Activated T-helper 2 cell treated with anti-CD3 and anti-CD28 coated beads, Interferon-gamma antibody, Interleukin-2, Interleukin-4, amounts not matched to agents 10 μg/mL and 5 μg/mL and 100 μg/mL, durations not matched to agents 14 hours and 24 hours and 36 hours (primary cell): ENCODE measurements around the gene ALDH1B1. TPM values are rescaled to one million over a fixed set of nuclear protein-coding genes. Genes with fewer than 3 reads are reported as not detected.

Source experiments
- DNase-seq: peaks from one replicate; pipeline ENCODE4 v3.0.0; 2021; ENCODE audit warnings: low spot score
- H3K27ac Mint-ChIP-seq: one replicate; pipeline ENCODE4 v1.8.0; 2021; ENCODE audit warnings: mixed read lengths
- H3K27me3 Mint-ChIP-seq: one replicate; pipeline ENCODE4 v1.8.0; 2021; ENCODE audit warnings: low read depth, mixed read lengths
- H3K36me3 Mint-ChIP-seq: one replicate; pipeline ENCODE4 v1.8.0; 2021; ENCODE audit warnings: low read depth, mixed read lengths
- H3K4me1 Mint-ChIP-seq: one replicate; pipeline ENCODE4 v1.8.0; 2021; ENCODE audit warnings: low read depth, mixed read lengths
- H3K4me3 Mint-ChIP-seq: one replicate; pipeline ENCODE4 v1.8.0; 2021; ENCODE audit warnings: low read depth, mild to moderate bottlenecking, moderate library complexity, mixed read lengths
- H3K9me3 Mint-ChIP-seq: one replicate; pipeline ENCODE4 v1.8.0; 2021; ENCODE audit warnings: mixed read lengths
- intact Hi-C: fragments of 100-400 bp; cut with micrococcal nuclease; formaldehyde crosslinking; loops from one replicate; pipeline ENCODE4 v1.15.1; 2023
- total RNA-seq: library from RNA; stranded (reverse); gene quantifications from 2 replicates; pipeline ENCODE4 v1.2.3, GENCODE V29; 2022

The ALDH1B1 gene
- total RNA-seq, 1 donor from 2014 or later, result 39.3 TPM

DNA sequence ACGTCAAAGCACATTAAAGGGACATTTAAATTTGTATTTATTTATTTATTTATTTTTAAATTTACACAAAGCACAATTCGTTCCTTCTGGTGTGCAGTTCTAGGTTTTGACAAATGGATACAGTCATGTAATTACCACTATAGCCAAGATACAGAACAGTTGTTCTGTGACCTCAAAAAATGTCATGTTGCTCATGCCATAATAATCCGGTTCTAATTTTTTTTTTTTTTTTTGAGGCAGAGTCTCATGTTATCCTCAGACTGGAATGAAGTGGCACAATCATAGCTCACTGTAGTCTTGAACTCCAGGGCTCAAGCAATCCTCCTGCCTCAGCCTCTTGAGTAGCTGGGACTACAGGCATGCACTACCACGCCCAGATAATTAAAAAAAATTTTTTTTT is 24.0 kb downstream of the ALDH1B1 start:
- no peak overlapping the region for H3K27ac Mint-ChIP-seq
- no peaks in the 10 kb centered on the region for H3K36me3 Mint-ChIP-seq
- H3K4me3 Mint-ChIP-seq, result no peak overlapping the region
- peaks cover 4% of the 10 kb centered on the region for H3K27me3 Mint-ChIP-seq
- H3K4me1 Mint-ChIP-seq, result no peaks in the 10 kb centered on the region
- no peak for DNase-seq
- intact Hi-C loops, result no loop called here
- no peaks in the 10 kb centered on the region for H3K9me3 Mint-ChIP-seq

DNA sequence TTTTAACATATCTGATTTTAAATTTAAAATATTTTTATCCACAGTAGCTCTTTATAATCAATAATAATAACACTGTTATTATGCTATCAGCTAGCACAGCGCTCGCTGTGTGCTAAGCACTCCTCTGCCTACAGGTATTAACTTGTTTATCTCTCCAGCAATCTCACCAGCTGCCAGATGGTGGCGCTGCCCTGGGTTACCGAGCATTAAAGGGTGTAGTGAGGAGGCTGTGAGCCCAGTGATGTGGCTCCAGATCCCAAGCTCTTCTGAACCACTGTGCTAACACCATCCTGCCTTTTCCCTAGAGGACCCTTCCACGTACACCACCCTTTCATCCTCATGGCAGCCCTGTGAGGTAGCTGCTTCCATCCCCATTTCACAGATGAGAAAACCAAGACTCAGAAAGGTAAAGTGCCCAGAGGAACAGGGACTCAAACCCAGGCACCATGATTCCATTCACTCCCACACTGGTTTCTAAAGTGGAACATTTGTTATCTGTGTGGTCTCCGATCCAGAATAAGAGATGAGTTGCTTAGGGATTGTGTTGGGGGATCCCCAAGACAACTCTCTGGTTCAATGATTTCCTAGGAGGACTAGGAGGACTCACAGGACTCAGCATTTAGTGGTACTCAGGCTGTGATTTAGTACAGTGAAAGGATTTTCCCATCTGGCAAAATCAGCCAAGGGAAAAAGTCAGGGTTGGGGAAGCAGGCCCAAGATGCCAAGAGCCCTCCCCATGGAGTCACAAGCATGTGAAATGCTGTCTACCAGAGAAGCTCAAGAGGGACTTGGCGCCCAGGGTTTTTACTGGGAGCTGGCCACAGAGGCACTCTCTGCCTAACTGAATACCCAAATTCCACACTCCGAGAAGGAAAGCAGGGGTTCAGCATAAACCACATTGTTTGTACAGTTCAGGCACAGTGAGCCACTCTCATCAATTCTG is 24.8 kb downstream of the ALDH1B1 start:
- intact Hi-C loops, result no loop called here

DNA sequence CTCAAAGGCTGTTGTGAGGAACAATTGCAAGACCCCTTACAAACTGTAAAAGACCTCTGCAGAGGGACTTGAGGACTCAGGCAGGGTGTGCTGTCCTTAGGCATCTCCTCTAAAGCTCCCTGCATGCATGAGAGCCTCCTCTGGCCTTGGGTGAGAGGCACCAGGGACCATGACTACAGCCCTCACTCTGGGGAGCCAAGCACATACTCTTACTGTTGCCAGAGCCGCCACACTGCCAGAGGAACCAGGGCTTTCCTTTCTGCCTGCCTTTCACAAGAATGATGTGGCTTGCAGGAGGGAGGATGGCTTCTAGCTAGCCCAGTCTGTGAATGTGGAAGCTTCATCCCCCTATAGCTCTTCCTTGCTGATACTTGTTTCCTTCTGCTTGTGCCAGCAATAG is 25.9 kb downstream of the ALDH1B1 start:
- H3K27ac Mint-ChIP-seq, result no peak overlapping the region
- intact Hi-C loops, result no loop called here
- H3K9me3 Mint-ChIP-seq, result no peaks in the 10 kb centered on the region
- peaks cover 1% of the 10 kb centered on the region for H3K4me1 Mint-ChIP-seq
- no peak for DNase-seq
- peaks cover 20% of the 10 kb centered on the region for H3K27me3 Mint-ChIP-seq
- no peaks in the 10 kb centered on the region for H3K36me3 Mint-ChIP-seq
- H3K4me3 Mint-ChIP-seq, result no peak overlapping the region

More for the DNA sequence above, 24.8 kb downstream of the ALDH1B1 start:
- DNase-seq, result peak; percentile 28
- Mint-ChIP-seq H3K4me3 (no peak overlapping the region), H3K27ac (no peak overlapping the region), H3K36me3 (no peaks in the 10 kb centered on the region), H3K4me1 (no peaks in the 10 kb centered on the region), H3K9me3 (no peaks in the 10 kb centered on the region), H3K27me3 (peaks cover 11% of the 10 kb centered on the region)

DNA sequence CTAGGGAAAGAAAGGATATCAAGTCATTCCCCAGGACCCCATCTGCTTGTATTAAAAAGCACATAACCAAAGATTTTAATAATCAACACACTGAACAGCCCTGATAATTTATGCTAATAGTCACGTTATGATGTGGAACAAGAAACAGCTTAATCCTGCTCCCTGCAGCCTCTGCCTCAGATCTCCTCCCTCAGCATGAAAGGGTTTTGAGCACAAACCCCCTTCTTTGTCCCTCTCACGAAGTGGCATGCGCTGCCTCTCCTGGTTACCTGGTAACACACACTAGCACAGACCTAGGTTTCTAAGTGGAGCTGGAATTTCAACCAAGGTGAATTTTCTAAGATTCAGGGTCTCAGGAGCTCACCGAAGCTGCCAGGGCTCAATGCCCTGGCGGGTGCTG is 26.7 kb downstream of the ALDH1B1 start:
- Mint-ChIP-seq H3K36me3 (no peaks in the 10 kb centered on the region), H3K4me1 (peaks cover 3% of the 10 kb centered on the region), H3K9me3 (no peaks in the 10 kb centered on the region)

DNA sequence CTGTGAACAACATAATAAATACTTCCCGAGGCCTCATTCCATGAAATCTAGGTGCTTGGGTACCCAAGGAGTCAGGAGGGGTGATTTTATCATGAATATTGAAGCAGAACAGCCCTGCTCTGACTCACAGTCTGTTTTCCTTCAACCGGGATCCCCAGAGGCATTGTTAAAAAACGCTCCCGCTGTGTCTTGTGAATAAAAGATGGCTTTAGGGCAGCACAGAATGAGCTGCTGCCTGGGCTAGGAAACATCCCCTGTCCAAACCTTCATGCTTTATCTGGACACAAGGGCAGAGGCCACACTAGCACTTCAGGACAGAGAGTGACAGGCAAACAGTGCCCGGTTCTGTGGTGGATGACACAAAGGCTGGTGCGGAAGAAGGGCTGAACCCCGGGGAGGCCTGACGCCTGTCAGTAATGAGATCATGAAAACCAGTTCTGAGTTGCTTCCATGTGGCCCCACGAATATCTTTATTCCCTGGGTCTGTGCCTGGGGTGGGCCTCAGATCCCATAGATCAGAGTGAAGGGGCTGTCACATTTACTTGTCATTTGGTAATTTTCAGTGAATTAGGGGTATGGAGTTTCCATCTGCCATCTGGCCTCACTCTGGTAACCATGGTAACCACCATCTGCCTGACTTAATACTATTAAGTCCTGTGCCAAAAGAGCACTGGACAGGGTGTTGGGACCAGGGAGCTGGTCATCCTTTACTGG is 29.2 kb downstream of the ALDH1B1 start:
- Mint-ChIP-seq H3K27me3 (peaks cover 37% of the 10 kb centered on the region), H3K4me3 (no peak overlapping the region), H3K27ac (no peak overlapping the region), H3K4me1 (peaks cover 3% of the 10 kb centered on the region), H3K9me3 (no peaks in the 10 kb centered on the region), H3K36me3 (no peaks in the 10 kb centered on the region)
- DNase-seq, result no peak
- intact Hi-C loops, result no loop called here

More for the DNA sequence above, 26.7 kb downstream of the ALDH1B1 start:
- intact Hi-C loops, result no loop called here
- H3K27me3 Mint-ChIP-seq, result peaks cover 24% of the 10 kb centered on the region
- no peak for DNase-seq
- H3K4me3 Mint-ChIP-seq, result no peak overlapping the region
- H3K27ac Mint-ChIP-seq, result no peak overlapping the region

DNA sequence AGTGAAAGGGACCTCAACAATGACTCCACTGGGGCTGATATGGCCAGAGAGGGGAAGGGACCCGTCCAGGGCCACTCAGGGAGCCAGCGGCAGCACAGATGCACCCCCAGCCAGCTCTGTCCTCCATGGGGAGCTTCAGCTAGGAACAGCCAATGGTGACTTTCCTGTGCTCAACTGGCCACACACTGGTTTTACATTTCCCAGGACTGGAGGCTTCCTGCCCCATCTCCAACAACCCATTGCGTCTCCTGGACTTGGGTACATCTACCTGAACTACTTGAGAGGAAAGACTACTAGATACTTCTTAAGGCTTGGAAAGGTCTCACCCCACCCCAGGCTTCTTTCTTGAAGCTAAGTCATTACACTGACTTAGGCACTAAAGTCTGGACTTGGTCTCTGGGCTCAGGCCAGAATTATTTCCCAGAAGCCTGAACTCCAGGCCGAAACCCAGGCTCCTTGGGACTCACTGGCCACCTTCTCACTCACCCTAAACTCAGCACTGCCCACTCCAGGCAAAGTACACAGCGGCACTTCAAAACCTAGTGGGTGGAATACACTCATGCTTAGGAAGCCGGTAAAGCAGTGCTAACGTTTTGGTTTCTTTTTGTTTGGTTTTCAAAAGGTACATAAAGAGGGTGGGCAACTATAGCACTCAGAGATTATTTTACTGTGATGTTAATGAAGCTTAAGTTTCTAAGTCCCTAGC is 30.2 kb downstream of the ALDH1B1 start:
- H3K27ac Mint-ChIP-seq, result no peak overlapping the region
- no peak overlapping the region for H3K4me3 Mint-ChIP-seq
- H3K36me3 Mint-ChIP-seq, result no peaks in the 10 kb centered on the region
- DNase-seq, result no peak
- H3K27me3 Mint-ChIP-seq, result peaks cover 46% of the 10 kb centered on the region
- no peaks in the 10 kb centered on the region for H3K9me3 Mint-ChIP-seq
- intact Hi-C loops, result no loop called here
- peaks cover 3% of the 10 kb centered on the region for H3K4me1 Mint-ChIP-seq

DNA sequence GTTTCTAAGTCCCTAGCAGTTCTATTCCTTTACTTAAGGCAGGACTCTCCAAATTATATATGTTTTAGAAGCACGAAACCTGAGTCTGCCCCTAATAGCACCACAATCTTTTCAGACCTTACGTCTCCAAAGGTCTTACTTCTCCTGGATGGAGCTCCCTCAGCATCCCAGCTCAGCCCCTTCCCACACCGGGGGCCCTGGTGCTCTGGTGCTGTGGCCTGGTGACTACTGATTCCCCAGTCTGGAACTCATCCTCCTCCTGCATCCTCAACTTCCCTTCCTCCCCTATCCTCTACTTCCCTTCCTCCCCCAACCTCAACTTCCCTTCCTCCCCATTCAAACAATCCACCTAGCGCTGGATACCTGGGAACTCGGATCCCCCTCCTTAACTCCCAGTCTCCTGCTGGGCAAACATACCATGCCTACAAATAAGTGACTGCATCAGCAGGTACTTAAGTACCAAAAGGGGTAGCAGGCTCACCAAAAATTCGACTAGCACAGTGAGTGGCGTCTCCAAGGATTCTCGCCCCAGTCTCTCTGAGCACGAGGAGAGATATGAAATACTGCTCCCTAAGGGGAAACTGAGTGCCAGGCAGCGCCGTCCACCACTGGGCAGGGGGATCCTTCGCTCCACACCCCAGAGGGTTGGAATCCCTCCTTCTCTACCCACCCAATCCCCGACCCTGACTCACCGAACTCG is 30.9 kb downstream of the ALDH1B1 start:
- Mint-ChIP-seq H3K36me3 (no peaks in the 10 kb centered on the region), H3K9me3 (no peaks in the 10 kb centered on the region), H3K27ac (no peak overlapping the region), H3K4me3 (no peak overlapping the region), H3K27me3 (peaks cover 51% of the 10 kb centered on the region), H3K4me1 (peaks cover 3% of the 10 kb centered on the region)
- intact Hi-C loops, result no loop called here
- DNase-seq, result no peak

DNA sequence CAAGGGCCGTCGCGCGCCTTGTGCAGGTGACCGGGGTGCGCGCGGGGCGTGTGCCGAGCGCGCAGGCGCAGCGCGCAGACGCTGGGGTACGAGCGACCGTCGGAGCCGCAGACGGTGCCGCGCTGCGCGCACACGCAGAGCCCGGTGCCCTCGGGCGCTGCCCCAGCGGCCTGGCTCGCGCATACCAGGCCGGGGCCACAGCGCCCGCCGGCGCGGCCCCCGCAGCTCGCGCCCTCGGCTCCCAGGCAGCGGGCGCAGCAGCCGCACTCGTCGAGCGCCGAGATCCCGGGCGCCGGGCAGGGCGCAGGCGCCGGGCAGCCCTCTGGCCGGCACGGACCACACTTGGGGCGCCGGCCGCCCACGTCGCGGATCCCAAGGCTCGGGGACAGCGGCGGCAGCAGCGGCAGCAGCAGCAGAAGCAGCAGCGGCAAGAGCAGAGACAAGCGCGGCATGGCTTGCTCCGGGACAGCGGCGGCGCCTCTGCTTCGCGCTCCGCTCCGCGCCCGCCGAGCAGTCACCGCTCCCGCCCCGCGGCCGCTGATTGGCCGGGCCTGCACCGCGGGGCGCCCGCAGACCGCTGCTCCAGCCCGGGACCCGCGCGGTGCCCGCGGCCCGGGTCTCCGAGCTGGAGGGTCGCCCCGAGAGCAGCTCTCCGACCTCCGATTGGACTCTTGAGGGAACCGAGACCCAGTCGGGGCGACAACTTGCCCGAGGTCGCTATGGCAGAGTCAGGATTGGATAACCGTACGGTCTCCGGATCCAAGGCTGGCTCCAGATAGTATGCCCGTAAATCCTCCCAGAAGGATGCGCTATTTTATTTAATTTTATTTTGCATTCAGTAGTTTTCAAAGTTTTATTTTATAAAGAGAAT is 31.7 kb downstream of the ALDH1B1 start, which contains the start of gene IGFBPL1:
Gene IGFBPL1, minus strand, starts transcription at position 482 of the 871 bp plus-strand sequence. Its CDS starts 30 bp downstream, at position 452.
- intact Hi-C loops, result no loop called here
- DNase-seq, result no peak
- peaks cover 3% of the 10 kb centered on the region for H3K4me1 Mint-ChIP-seq
- no peaks in the 10 kb centered on the region for H3K9me3 Mint-ChIP-seq
- H3K4me3 Mint-ChIP-seq, result no peak within 1 kb of the TSS
- H3K27ac Mint-ChIP-seq, result no peak within 1 kb of the TSS
- H3K36me3 Mint-ChIP-seq, result no peaks in the 10 kb centered on the region
- peaks cover 51% of the 10 kb centered on the region for H3K27me3 Mint-ChIP-seq

DNA sequence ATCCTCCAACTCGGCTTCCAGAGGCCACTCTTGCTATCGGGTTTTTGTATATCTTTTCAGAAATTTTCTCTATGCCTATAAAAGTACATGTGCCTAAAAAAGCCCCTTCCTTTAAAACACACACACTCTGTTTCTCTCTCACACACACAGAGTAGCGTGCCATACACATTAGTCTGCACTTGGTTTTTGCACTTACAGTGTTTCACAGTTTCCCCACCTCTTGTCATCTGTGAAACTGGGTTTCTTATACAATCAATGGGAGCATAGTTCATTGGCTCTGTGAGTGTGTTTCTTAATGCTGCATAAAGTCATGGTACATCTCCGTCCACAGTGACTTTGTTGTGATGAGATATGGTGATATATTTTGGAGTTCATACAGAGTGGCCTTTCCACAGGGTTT is 32.4 kb downstream of the ALDH1B1 start:
- intact Hi-C loops, result no loop called here
- H3K4me1 Mint-ChIP-seq, result peaks cover 3% of the 10 kb centered on the region
- DNase-seq, result no peak
- no peak overlapping the region for H3K4me3 Mint-ChIP-seq
- no peaks in the 10 kb centered on the region for H3K9me3 Mint-ChIP-seq
- H3K36me3 Mint-ChIP-seq, result no peaks in the 10 kb centered on the region
- peaks cover 51% of the 10 kb centered on the region for H3K27me3 Mint-ChIP-seq
- no peak overlapping the region for H3K27ac Mint-ChIP-seq

DNA sequence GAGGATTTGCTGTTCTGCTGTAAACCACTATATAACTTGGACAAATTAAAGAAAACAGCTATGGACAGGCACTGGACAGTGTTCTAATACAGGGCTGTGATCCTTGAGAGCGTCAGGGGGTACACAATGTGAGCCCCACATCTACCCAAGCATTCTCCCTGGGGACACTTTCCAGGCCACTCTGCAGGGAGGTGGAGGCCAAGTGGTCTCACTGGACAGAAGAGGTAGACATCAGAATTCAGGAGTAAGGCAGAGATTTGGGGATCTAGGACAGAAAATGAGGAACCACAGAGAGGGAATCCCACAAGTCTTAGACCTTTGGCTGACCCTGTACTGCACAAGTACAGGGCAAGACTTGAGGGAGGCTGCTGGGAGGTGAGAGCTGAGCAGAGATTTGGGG is 35.6 kb downstream of the ALDH1B1 start:
- intact Hi-C loops, result no loop called here
- no peak for DNase-seq
- H3K9me3 Mint-ChIP-seq, result no peaks in the 10 kb centered on the region
- H3K27ac Mint-ChIP-seq, result no peak overlapping the region
- peaks cover 38% of the 10 kb centered on the region for H3K27me3 Mint-ChIP-seq
- H3K36me3 Mint-ChIP-seq, result no peaks in the 10 kb centered on the region
- H3K4me3 Mint-ChIP-seq, result no peak overlapping the region
- H3K4me1 Mint-ChIP-seq, result peaks cover 7% of the 10 kb centered on the region

DNA sequence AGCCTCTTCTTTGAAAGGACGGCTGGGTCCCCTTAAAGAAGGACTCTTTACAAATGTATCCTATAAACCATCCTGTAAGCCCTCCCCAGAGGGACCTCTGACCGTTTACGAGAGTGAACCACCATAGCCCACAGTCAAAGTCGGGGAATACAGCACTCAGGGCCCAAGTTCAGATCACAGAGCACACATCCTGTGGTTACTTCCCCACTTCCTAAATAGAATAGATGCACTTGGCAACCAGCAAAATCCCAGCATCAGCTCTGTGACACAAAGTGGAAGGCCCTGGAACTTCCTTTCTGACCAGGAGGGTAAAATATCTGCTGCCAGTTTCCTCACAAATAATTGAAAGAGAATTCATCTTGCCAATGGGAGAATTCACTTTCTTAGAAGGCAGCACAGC is 38.6 kb downstream of the ALDH1B1 start:
- intact Hi-C loops, result no loop called here
- H3K27me3 Mint-ChIP-seq, result peaks cover 22% of the 10 kb centered on the region
- H3K36me3 Mint-ChIP-seq, result no peaks in the 10 kb centered on the region
- peaks cover 4% of the 10 kb centered on the region for H3K4me1 Mint-ChIP-seq
- no peak overlapping the region for H3K27ac Mint-ChIP-seq
- no peaks in the 10 kb centered on the region for H3K9me3 Mint-ChIP-seq
- no peak for DNase-seq
- no peak overlapping the region for H3K4me3 Mint-ChIP-seq
